Transverse colon (tissue), 4 donors: ENCODE measurements around the gene S100A5.

ENCODE experiments used
- POLR2A ChIP-seq: fragments of 450-650 bp; IDR thresholded peaks from one replicate; pipeline ENCODE4 v1.6.1; 2016; ENCODE audit warnings: antibody characterized with exemption, mild to moderate bottlenecking, moderate library complexity
- POLR2AphosphoS5 ChIP-seq, 3 donors: sonication (generic); formaldehyde crosslinking; IDR thresholded peaks; one replicate each; pipeline ENCODE4 v1.6.1; 2016; ENCODE audit warnings: antibody characterized with exemption in 3 of 3
- TF ChIP-seq, protein P1 (sequence below), 5 experiments: fragments of 200-600 bp in 3 of 5; fragments of 450-650 bp in 2 of 5; sonication (generic) in 3 of 5; IDR thresholded peaks; 1 replicate in 2 of 5; 2 replicates in 3 of 5; pipeline ENCODE4 v1.5.1; 2016 to 2017; ENCODE audit warnings: antibody characterized with exemption in 5 of 5, inconsistent platforms in 3 of 5, mild to moderate bottlenecking in 2 of 5, moderate library complexity in 1 of 5

- TF ChIP-seq, protein P1, sequence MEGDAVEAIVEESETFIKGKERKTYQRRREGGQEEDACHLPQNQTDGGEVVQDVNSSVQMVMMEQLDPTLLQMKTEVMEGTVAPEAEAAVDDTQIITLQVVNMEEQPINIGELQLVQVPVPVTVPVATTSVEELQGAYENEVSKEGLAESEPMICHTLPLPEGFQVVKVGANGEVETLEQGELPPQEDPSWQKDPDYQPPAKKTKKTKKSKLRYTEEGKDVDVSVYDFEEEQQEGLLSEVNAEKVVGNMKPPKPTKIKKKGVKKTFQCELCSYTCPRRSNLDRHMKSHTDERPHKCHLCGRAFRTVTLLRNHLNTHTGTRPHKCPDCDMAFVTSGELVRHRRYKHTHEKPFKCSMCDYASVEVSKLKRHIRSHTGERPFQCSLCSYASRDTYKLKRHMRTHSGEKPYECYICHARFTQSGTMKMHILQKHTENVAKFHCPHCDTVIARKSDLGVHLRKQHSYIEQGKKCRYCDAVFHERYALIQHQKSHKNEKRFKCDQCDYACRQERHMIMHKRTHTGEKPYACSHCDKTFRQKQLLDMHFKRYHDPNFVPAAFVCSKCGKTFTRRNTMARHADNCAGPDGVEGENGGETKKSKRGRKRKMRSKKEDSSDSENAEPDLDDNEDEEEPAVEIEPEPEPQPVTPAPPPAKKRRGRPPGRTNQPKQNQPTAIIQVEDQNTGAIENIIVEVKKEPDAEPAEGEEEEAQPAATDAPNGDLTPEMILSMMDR (IDR thresholded peaks at IDR 0.05) = no peak
- TF ChIP-seq POLR2A (no peak), POLR2AphosphoS5 (IDR thresholded peaks at IDR 0.05) (no peak)
Measured at GRCh38 chr1:153557877-153558276, 17.1 kb upstream of the S100A5 start.
